GM13977 (cell line): ENCODE results near the gene UBE2O.

ENCODE experiments used
- DNase-seq: peaks from one replicate; pipeline ENCODE4 v3.0.0; 2012; ENCODE audit warnings: low spot score
- in situ Hi-C: fragments of 300-500 bp; cut with MboI; formaldehyde crosslinking; loops from one replicate; pipeline ENCODE4 v1.12.0; 2022; ENCODE audit warnings: low sequenced_read_pairs, low pct_unique_long_range_greater_than_20kb, mixed read lengths, inconsistent platforms; ENCODE audit not compliant: unreplicated experiment
- TF ChIP-seq, protein P1 (sequence below): IDR thresholded peaks from 2 replicates; pipeline ENCODE4 v1.5.1; 2012; ENCODE audit warnings: mild to moderate bottlenecking, control low read depth; ENCODE audit not compliant: insufficient read depth; ENCODE audit errors: extremely low read depth, missing control alignments

Gene UBE2O

DNA sequence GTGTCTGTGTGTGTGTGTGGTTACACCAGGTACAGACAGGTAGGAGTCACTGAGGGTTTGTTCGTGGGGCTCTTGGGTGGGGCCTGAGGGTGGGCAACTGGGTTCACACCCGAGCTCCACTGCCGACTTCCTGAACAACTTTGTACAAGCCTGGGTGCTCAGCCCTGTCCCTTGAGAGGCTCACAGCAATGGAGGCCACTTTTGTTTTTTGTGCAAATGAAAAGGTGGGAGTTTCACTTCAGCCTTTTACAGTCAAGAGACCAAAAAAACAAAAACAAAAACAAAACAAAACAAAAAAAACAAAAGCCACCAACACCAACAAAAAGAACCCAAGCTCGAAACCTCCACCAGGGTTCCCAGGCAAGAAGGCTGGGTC, 45.9 kb upstream of the UBE2O start:
- TF ChIP-seq, protein P1, sequence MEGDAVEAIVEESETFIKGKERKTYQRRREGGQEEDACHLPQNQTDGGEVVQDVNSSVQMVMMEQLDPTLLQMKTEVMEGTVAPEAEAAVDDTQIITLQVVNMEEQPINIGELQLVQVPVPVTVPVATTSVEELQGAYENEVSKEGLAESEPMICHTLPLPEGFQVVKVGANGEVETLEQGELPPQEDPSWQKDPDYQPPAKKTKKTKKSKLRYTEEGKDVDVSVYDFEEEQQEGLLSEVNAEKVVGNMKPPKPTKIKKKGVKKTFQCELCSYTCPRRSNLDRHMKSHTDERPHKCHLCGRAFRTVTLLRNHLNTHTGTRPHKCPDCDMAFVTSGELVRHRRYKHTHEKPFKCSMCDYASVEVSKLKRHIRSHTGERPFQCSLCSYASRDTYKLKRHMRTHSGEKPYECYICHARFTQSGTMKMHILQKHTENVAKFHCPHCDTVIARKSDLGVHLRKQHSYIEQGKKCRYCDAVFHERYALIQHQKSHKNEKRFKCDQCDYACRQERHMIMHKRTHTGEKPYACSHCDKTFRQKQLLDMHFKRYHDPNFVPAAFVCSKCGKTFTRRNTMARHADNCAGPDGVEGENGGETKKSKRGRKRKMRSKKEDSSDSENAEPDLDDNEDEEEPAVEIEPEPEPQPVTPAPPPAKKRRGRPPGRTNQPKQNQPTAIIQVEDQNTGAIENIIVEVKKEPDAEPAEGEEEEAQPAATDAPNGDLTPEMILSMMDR = no peak
- in situ Hi-C loops = no loop called here
- peak; percentile 53 for DNase-seq

DNA sequence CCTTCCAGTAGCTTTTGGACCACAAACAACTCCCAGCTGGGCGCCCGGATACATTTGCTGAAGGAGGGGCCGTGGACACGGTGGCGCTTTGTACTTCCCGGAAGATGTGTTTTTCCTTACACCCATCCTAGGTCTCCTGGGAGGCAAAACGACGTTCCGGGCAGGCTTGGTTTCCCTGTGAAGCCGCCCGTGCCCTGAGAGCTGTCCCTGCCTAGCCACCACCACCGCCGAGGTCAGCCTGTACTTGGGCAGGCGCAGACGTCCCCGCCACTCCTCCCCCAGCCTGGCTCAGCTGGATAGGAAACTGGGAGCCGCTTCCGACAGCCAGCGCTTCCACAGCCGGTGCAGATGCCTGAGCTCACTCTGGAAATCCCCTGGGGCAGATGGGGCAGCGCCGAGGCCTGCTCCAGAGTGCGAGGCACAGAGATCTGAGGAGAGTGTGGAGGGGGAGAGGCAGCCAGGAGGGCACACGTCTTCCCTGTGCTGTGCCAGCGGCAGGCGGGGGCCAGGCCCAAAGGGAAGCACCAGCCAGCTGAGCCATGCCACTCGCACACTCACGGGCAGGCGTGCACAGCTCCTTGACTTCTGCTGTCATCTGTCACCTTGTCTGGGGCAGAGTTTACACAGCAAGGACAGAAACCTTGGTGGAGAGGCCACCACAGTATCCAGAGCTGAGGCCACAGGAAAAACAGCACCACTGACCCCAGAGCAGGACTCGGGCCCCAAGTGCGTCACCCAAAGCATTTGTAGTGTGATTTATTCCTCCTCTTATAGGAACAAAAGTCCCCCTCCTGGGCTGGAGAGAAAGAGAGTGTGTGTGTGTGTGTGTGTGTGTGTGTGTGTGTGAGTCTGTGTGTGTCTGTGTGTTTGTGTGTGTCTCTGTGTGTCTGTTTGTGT, 45.3 kb upstream of the UBE2O start:
- TF ChIP-seq, protein P1 = no peak
- no peak for DNase-seq
- in situ Hi-C loops = no loop called here

DNA sequence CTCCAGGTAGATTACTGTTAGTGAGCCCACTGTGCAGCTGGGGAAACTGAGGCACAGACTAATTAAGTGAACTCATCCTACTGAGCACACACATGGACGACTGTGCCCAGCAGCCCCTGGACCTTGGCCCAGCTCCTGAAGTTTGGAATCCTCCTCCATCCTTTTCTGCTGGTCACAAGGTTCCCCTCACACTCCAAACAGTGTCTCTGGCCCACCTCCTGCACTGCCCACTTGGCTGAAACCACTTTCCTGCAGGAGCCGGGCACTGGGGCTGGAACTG, 44.7 kb upstream of the UBE2O start:
- TF ChIP-seq, protein P1 = no peak
- in situ Hi-C loops = no loop called here

DNA sequence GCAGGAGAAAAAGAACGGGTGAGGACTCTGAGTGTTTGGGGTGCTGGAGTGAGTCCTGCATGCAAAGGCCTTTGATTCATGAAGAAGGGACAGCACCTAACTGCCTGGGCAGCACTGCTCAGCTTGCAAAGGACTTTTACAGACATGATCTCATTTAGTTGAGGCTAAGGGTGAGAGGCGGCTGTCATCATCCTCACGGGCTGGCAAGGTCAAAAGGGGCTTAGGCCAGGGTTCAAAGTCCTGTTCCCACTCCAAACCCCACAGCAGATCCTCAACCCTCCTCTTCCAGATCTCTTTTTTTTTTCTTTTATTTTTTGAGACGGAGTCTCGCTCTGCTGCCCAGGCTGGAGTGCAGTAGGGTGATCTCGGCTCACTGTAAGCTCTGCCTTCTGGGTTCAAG, 43.5 kb upstream of the UBE2O start:
- TF ChIP-seq, protein P1 = no peak
- in situ Hi-C loops = no loop called here
- peak; percentile 57 for DNase-seq

More for the DNA sequence above, 44.7 kb upstream of the UBE2O start:
- no peak for DNase-seq

DNA sequence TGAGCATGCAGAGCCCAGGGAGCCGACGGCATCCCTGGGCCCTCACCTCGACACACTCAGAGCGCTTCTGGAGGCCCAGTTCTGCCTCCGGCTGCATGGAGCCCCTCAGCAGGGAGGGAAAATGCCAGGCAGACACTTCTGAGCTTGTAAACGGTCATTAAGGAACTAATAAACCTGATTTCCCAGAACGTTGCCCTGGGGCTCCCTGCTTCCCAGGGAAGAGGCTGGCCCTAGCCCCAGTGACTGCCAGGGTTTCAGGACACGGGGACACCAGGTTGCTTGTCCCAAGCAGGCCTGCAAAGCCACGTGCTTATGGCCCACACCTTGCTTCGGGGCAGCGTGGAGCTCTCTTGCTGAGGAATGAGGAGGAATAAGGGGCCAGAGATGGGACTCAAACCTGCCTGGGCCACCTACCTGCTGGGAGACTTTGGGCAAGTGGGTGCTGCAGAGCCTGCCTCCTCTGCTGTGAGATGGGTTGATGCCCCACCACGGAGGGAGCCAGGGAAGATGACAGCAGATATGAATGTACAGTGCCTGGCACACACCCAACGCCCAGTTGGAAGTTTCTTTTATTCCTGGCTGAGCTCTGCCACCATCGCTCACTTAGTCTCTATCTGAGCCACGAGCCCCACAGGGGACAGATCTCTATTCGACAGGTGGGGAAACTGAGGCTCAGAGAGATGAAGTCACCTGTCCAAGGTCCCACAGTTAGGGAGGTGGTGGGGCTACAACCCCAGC, 42.9 kb upstream of the UBE2O start:
- in situ Hi-C loops = no loop called here
- DNase-seq = no peak
- TF ChIP-seq, protein P1 = no peak

DNA sequence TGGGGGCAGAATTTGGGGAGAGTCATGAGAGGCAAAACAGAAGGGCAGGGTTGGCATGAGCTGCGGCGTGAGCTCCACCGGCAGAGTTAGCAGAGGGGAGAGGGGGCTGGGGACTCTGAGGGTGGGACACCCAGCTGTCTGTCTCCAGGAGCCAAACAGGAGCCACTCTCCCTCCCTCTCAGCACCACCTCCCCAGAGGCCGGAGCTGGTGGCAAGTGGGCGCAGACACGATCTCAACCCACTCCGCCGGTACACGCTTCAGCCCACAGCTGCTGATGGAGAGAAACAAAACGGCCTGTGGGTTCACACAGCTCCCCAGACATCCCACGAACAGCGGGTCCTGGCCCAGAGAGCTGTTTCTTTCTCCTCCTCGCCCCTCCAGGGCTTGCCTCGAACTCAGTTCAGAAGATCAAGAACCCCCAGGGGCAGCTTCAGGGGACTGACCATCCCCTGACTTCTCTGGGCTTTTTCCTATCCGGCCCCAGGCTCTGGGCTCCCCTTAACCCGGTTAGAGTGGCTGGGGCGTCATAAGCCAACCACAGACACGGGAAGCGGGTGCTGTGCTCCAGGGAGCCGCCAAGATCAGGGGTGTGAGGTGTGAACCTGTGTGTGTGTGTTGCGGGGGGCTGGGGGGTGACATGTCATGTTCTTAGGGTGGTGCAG, 40.7 kb upstream of the UBE2O start:
- DNase-seq = no peak
- in situ Hi-C loops = no loop called here
- TF ChIP-seq, protein P1 = no peak
